Brain microvascular endothelial cell (primary cell): ENCODE data around the gene ACAT2.

Source experiments
- DNase-seq: peaks from one replicate; pipeline ENCODE4 v3.0.0-alpha.2; 2020
- H3K27ac ChIP-seq: fragments of 250-450 bp; sonication (Bioruptor Pico); 2 replicates; pipeline ENCODE4 v1.5.1; 2020; ENCODE audit warnings: mild to moderate bottlenecking, moderate library complexity
- H3K27me3 ChIP-seq: fragments of 250-450 bp; sonication (Bioruptor Pico); replicated peaks from 2 replicates; pipeline ENCODE4 v1.5.1; 2020; ENCODE audit warnings: mild to moderate bottlenecking
- H3K36me3 ChIP-seq: fragments of 250-450 bp; sonication (Bioruptor Pico); replicated peaks from 2 replicates; pipeline ENCODE4 v1.5.1; 2020; ENCODE audit warnings: mild to moderate bottlenecking
- H3K4me3 ChIP-seq: 2 replicates; pipeline ENCODE4 v1.5.1; 2011; ENCODE audit warnings: low read depth, mild to moderate bottlenecking, control low read depth, low read length, moderate library complexity
- in situ Hi-C: cut with HindIII; loops from 2 replicates; pipeline ENCODE4 v1.10.0; 2017; ENCODE audit warnings: low sequenced_read_pairs, low pct_ligation_motif_present
- TF ChIP-seq, protein P1 (sequence below): IDR thresholded peaks from 2 replicates; pipeline ENCODE4 v1.5.1; 2011; ENCODE audit warnings: low read depth, mild to moderate bottlenecking, moderate library complexity, low read length, control low read depth, inconsistent platforms; ENCODE audit errors: missing control alignments

Gene ACAT2

DNA sequence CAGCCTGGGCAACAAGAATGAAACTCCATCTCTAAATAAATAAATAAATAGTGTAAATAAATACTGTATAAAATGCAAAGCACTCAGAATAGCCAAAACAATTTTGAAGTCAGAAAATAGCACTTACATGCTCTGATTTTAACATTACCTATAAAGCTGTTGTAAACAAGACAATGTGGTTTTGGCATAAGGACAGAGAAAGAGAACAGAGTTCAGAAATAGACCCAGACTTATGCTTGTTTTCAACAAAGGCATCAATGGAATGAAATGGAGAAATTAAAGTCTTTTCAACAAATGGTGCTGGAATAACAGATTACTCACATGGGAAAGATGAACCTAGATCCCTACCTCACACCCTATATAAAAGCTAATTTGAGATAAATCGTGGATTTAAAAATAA, 10.4 kb downstream of the ACAT2 start:
- no peak overlapping the region for H3K27ac ChIP-seq
- TF ChIP-seq, protein P1, sequence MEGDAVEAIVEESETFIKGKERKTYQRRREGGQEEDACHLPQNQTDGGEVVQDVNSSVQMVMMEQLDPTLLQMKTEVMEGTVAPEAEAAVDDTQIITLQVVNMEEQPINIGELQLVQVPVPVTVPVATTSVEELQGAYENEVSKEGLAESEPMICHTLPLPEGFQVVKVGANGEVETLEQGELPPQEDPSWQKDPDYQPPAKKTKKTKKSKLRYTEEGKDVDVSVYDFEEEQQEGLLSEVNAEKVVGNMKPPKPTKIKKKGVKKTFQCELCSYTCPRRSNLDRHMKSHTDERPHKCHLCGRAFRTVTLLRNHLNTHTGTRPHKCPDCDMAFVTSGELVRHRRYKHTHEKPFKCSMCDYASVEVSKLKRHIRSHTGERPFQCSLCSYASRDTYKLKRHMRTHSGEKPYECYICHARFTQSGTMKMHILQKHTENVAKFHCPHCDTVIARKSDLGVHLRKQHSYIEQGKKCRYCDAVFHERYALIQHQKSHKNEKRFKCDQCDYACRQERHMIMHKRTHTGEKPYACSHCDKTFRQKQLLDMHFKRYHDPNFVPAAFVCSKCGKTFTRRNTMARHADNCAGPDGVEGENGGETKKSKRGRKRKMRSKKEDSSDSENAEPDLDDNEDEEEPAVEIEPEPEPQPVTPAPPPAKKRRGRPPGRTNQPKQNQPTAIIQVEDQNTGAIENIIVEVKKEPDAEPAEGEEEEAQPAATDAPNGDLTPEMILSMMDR, result no peak
- no peak overlapping the region for H3K4me3 ChIP-seq
- no peak for DNase-seq
- H3K36me3 ChIP-seq, result peaks cover 43% of the 10 kb centered on the region
- in situ Hi-C loops, result no loop called here
- H3K27me3 ChIP-seq, result no peaks in the 10 kb centered on the region

- TF ChIP-seq, protein P1, result no peak
- no peak overlapping the region for H3K27ac ChIP-seq
- in situ Hi-C loops, result no loop called here
These were observed 15.5 kb downstream of the ACAT2 start for GRCh38 chr6:159777240-159777904.

DNA sequence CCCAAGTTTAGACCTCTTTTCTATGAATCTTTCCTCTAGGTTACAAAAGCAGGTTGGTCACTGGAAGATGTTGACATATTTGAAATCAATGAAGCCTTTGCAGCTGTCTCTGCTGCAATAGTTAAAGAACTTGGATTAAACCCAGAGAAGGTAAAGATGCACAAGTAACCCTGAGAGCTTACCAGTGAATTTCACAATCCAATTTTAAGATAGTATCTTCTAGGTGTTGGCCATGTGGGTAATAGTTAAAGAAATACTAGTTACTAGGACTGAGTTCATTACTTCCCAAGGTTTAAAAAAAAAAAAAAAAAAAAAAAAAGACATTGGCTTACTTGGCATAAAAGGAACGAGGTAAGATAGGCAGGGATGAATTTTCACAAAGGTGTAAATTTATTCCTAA, 16.3 kb downstream of the ACAT2 start:
- no peak overlapping the region for H3K27ac ChIP-seq
- H3K4me3 ChIP-seq, result no peak overlapping the region
- in situ Hi-C loops, result no loop called here
- TF ChIP-seq, protein P1, result no peak
- no peaks in the 10 kb centered on the region for H3K27me3 ChIP-seq
- no peak for DNase-seq
- H3K36me3 ChIP-seq, result peaks cover 69% of the 10 kb centered on the region

More at GRCh38 chr6:159777240-159777904, 15.5 kb downstream of the ACAT2 start:
- Histone ChIP-seq H3K4me3 (no peak overlapping the region), H3K36me3 (peaks cover 61% of the 10 kb centered on the region), H3K27me3 (no peaks in the 10 kb centered on the region)
- DNase-seq, result no peak

- no peak overlapping the region for H3K4me3 ChIP-seq
- H3K27ac ChIP-seq, result no peak overlapping the region
- DNase-seq, result no peak
- in situ Hi-C loops, result no loop called here
- H3K27me3 ChIP-seq, result no peaks in the 10 kb centered on the region
- TF ChIP-seq, protein P1, result no peak
- H3K36me3 ChIP-seq, result peaks cover 72% of the 10 kb centered on the region
These were observed 16.8 kb downstream of the ACAT2 start for GRCh38 chr6:159778542-159779103.

DNA sequence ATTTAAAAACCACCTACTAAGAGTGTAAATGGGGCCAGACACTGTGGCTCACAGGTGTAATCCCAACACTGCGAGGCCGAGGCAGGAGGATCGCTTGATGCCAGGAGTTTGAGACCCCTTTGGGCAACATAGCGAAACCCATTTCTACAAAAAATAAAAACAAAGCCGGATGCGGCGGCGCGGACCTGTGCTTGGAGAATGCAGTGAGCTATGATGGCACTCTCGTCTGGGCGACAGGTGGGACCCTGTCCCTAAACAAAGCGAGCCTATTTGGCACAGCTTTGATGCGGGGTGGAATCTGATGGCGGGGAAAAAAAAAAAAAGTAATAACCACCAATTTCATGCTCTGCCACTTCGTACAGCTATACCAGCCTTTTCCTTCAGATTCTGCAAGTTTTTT, 26.4 kb downstream of the ACAT2 start:
- no peak for DNase-seq
- Histone ChIP-seq H3K27me3 (no peaks in the 10 kb centered on the region), H3K27ac (peak overlapping the region; percentile 77), H3K36me3 (peaks cover 39% of the 10 kb centered on the region), H3K4me3 (peak overlapping the region; percentile 99)
- TF ChIP-seq, protein P1, result no peak
- in situ Hi-C loops, result no loop called here
